Measurements from ENCODE around the gene PRR19. TPM values are rescaled to one million over a fixed set of nuclear protein-coding genes. Genes with fewer than 3 reads are reported as not detected.
A peak's percentile ranks its signal among the peaks of the same experiment; 100 is the strongest.

Gene PRR19
- total RNA-seq, 2 donors from 2014 or later = 0.32 to 1.0 TPM

GRCh38 chr19:42323473-42323851 lies 21.5 kb downstream of the PRR19 start:
- no peak overlapping the region for H3K4me3 ChIP-seq
- intact Hi-C loops (cut with DNase I) = loop anchor here (10.0 kb wide), 2 partner anchors 71 to 189 kb away; partner anchors contain the start of genes CNFN and POU2F2
- DNase-seq = peak; percentile 46

GRCh38 chr19:42323852-42324654 lies 22.1 kb downstream of the PRR19 start:
- Histone ChIP-seq H3K4me1 (peaks cover 4% of the 10 kb centered on the region), H3K9ac (ENCODE audit: low read depth in 2 of 2, low read length in 2 of 2) (peak overlapping the region in 1 of 2 donors; percentile 24), H3K36me3 (no peaks in the 10 kb centered on the region), H3K4me3 (peak overlapping the region; percentile 25), H3K9me3 (no peaks in the 10 kb centered on the region), H3K27me3 (peaks cover 20% of the 10 kb centered on the region), H3K27ac (no peak overlapping the region)
- DNase-seq = no peak
- no peak for TF ChIP-seq CTCF (IDR thresholded peaks at IDR 0.05)
- intact Hi-C loops (cut with DNase I) = loop anchor here (10.0 kb wide), 2 partner anchors 71 to 189 kb away; partner anchors contain the start of genes CNFN and POU2F2

More at GRCh38 chr19:42323473-42323851, 21.5 kb downstream of the PRR19 start:
- H3K27me3 ChIP-seq = peaks cover 20% of the 10 kb centered on the region
- no peak overlapping the region for H3K9ac ChIP-seq (ENCODE audit: low read depth in 2 of 2, low read length in 2 of 2)
- no peak for TF ChIP-seq CTCF (IDR thresholded peaks at IDR 0.05)
- H3K27ac ChIP-seq = no peak overlapping the region
- H3K9me3 ChIP-seq = no peaks in the 10 kb centered on the region
- H3K4me1 ChIP-seq = peaks cover 4% of the 10 kb centered on the region
- no peaks in the 10 kb centered on the region for H3K36me3 ChIP-seq

GRCh38 chr19:42324655-42325307 lies 22.8 kb downstream of the PRR19 start:
- peak; percentile 29 for DNase-seq
- no peak for TF ChIP-seq CTCF (IDR thresholded peaks at IDR 0.05)
- peaks cover 20% of the 10 kb centered on the region for H3K27me3 ChIP-seq
- H3K9ac ChIP-seq (ENCODE audit: low read depth in 2 of 2, low read length in 2 of 2) = no peak overlapping the region
- H3K27ac ChIP-seq = no peak overlapping the region
- no peaks in the 10 kb centered on the region for H3K9me3 ChIP-seq
- H3K4me3 ChIP-seq = peak overlapping the region; percentile 25
- no peaks in the 10 kb centered on the region for H3K36me3 ChIP-seq
- peaks cover 4% of the 10 kb centered on the region for H3K4me1 ChIP-seq
- intact Hi-C loops (cut with DNase I) = loop anchor here (10.0 kb wide), 2 partner anchors 70 to 190 kb away; partner anchors contain the start of genes CNFN and POU2F2

- intact Hi-C loops (cut with DNase I) = loop anchor here (10.0 kb wide), 2 partner anchors 69 to 191 kb away; partner anchors contain the start of genes CNFN and POU2F2
- Histone ChIP-seq H3K9me3 (no peaks in the 10 kb centered on the region), H3K36me3 (no peaks in the 10 kb centered on the region), H3K27ac (peak within 1 kb of the TSS; percentile 63), H3K9ac (ENCODE audit: low read depth in 2 of 2, low read length in 2 of 2) (peak within 1 kb of the TSS; percentile 90 to 94), H3K4me3 (peak within 1 kb of the TSS; percentile 94), H3K4me1 (peaks cover 4% of the 10 kb centered on the region), H3K27me3 (peaks cover 20% of the 10 kb centered on the region)
- TF ChIP-seq CTCF (IDR thresholded peaks at IDR 0.05) = peak; percentile 80
- DNase-seq = peak; percentile 99
Observed at GRCh38 chr19:42325308-42325895, 23.5 kb downstream of the PRR19 start, which contains the start of gene MEGF8. TSS of gene MEGF8 (plus strand) at chr19:42325635. CDS start at chr19:42326244, 609 bp downstream.

Data from colonic mucosa (tissue), 4 donors.